WTC11 (cell line): ENCODE measurements around the gene MSS51. TPM values are rescaled to one million over a fixed set of nuclear protein-coding genes. Genes with fewer than 3 reads are reported as not detected.

Experiments
- ATAC-seq: fragments of 200-7000 bp; cut with Tn5 transposase; 2 replicates; pipeline ENCODE4 v1.10.0; 2021; ENCODE audit warnings: mild to moderate bottlenecking, moderate library complexity
- CTCF ChIA-PET: fragments of 300-600 bp; sonication (Branson Sonifier 250); formaldehyde crosslinking; loops from one replicate; lab custom pipeline; 2021; ENCODE audit warnings: antibody characterized with exemption; lab: Charles Lee
- POLR2A ChIA-PET: fragments of 350-600 bp; sonication (Branson Sonifier 250); formaldehyde crosslinking; loops from one replicate; lab custom pipeline; 2021; ENCODE audit warnings: antibody characterized with exemption; lab: Charles Lee
- DNase-seq: peaks from one replicate; pipeline ENCODE4 v3.0.0; 2021; ENCODE audit warnings: low spot score
- H3K27ac Mint-ChIP-seq: 2 replicates; pipeline ENCODE4 v1.8.0; 2021; ENCODE audit warnings: mixed read lengths
- H3K27me3 Mint-ChIP-seq: 2 replicates; pipeline ENCODE4 v1.8.0; 2021; ENCODE audit warnings: low read depth, mild to moderate bottlenecking, moderate library complexity, mixed read lengths
- H3K36me3 Mint-ChIP-seq: 2 replicates; pipeline ENCODE4 v1.8.0; 2021; ENCODE audit warnings: mixed read lengths
- H3K4me1 Mint-ChIP-seq: 2 replicates; pipeline ENCODE4 v1.8.0; 2022; ENCODE audit warnings: mixed read lengths
- H3K4me3 Mint-ChIP-seq: 2 replicates; pipeline ENCODE4 v1.8.0; 2021; ENCODE audit warnings: mild to moderate bottlenecking, moderate library complexity, mixed read lengths
- H3K9me3 Mint-ChIP-seq: 2 replicates; pipeline ENCODE4 v1.8.0; 2021; ENCODE audit warnings: mixed read lengths
- CREB1 ChIP-seq: sonication (generic); formaldehyde crosslinking; IDR thresholded peaks from 2 replicates; pipeline ENCODE4 v1.8.0; 2023; ENCODE audit warnings: mild to moderate bottlenecking, missing genetic modification reagents
- ELF4 ChIP-seq: sonication (generic); formaldehyde crosslinking; IDR thresholded peaks from 2 replicates; pipeline ENCODE4 v1.8.1; 2022; ENCODE audit warnings: low read depth, mild to moderate bottlenecking, moderate library complexity, missing genetic modification reagents
- EMX1 ChIP-seq: fragments of 250-450 bp; sonication (Bioruptor Pico); IDR thresholded peaks from 2 replicates; pipeline ENCODE4 v1.8.0; 2021; ENCODE audit warnings: mild to moderate bottlenecking
- FOXP1 ChIP-seq: sonication (generic); formaldehyde crosslinking; IDR thresholded peaks from 2 replicates; pipeline ENCODE4 v1.8.0; 2022; ENCODE audit warnings: missing genetic modification reagents, mild to moderate bottlenecking, moderate library complexity, borderline replicate concordance
- GABPB1 ChIP-seq: sonication (generic); formaldehyde crosslinking; IDR thresholded peaks from 2 replicates; pipeline ENCODE4 v1.8.1; 2023; ENCODE audit warnings: mild to moderate bottlenecking, missing genetic modification reagents
- KAT7 ChIP-seq: sonication (generic); formaldehyde crosslinking; IDR thresholded peaks from 2 replicates; pipeline ENCODE4 v1.8.1; 2023; ENCODE audit warnings: missing genetic modification reagents, mild to moderate bottlenecking, borderline replicate concordance
- NFATC4 ChIP-seq: fragments of 250-450 bp; sonication (Bioruptor Pico); IDR thresholded peaks from 2 replicates; pipeline ENCODE4 v1.9.0; 2021; ENCODE audit warnings: mild to moderate bottlenecking
- RELA ChIP-seq: sonication (generic); formaldehyde crosslinking; IDR thresholded peaks from 2 replicates; pipeline ENCODE4 v1.8.1; 2022; ENCODE audit warnings: missing genetic modification reagents, mild to moderate bottlenecking, borderline replicate concordance
- RORB ChIP-seq: fragments of 250-450 bp; sonication (Bioruptor Pico); IDR thresholded peaks from 2 replicates; pipeline ENCODE4 v1.9.0; 2021; ENCODE audit warnings: mild to moderate bottlenecking
- USF2 ChIP-seq: sonication (generic); formaldehyde crosslinking; IDR thresholded peaks from 2 replicates; pipeline ENCODE4 v1.8.1; 2023; ENCODE audit warnings: mild to moderate bottlenecking, missing genetic modification reagents, moderate library complexity
- ZNF219 ChIP-seq: sonication (generic); formaldehyde crosslinking; IDR thresholded peaks from 2 replicates; pipeline ENCODE4 v1.8.0; 2023; ENCODE audit warnings: missing genetic modification reagents, mild to moderate bottlenecking, borderline replicate concordance
- ZNF317 ChIP-seq: sonication (generic); formaldehyde crosslinking; IDR thresholded peaks from 2 replicates; pipeline ENCODE4 v1.8.1; 2023; ENCODE audit warnings: low read depth, mild to moderate bottlenecking, moderate library complexity, missing genetic modification reagents, borderline replicate concordance
- total RNA-seq: library from RNA; stranded (reverse); gene quantifications from 3 replicates; pipeline ENCODE4 v1.2.3, GENCODE V29; 2021
- TF ChIP-seq, protein P1 (sequence below): sonication (generic); formaldehyde crosslinking; IDR thresholded peaks from 2 replicates; pipeline ENCODE4 v1.8.0; 2022; ENCODE audit warnings: mild to moderate bottlenecking, missing genetic modification reagents
- TF ChIP-seq, protein P2 (sequence below): sonication (generic); formaldehyde crosslinking; IDR thresholded peaks from 2 replicates; pipeline ENCODE4 v1.8.1; 2022; ENCODE audit warnings: mild to moderate bottlenecking, missing genetic modification reagents, moderate library complexity, borderline replicate concordance
- TF ChIP-seq, protein P3 (sequence below): sonication (generic); formaldehyde crosslinking; IDR thresholded peaks from 2 replicates; pipeline ENCODE4 v1.8.1; 2023; ENCODE audit warnings: mild to moderate bottlenecking, missing genetic modification reagents
- TF ChIP-seq, protein P4 (sequence below): sonication (generic); formaldehyde crosslinking; IDR thresholded peaks from 2 replicates; pipeline ENCODE4 v1.8.1; 2023; ENCODE audit warnings: mild to moderate bottlenecking, missing genetic modification reagents, moderate library complexity

MSS51 gene
- total RNA-seq, 1 experiment from 2014 or later = 3.0 TPM

DNA sequence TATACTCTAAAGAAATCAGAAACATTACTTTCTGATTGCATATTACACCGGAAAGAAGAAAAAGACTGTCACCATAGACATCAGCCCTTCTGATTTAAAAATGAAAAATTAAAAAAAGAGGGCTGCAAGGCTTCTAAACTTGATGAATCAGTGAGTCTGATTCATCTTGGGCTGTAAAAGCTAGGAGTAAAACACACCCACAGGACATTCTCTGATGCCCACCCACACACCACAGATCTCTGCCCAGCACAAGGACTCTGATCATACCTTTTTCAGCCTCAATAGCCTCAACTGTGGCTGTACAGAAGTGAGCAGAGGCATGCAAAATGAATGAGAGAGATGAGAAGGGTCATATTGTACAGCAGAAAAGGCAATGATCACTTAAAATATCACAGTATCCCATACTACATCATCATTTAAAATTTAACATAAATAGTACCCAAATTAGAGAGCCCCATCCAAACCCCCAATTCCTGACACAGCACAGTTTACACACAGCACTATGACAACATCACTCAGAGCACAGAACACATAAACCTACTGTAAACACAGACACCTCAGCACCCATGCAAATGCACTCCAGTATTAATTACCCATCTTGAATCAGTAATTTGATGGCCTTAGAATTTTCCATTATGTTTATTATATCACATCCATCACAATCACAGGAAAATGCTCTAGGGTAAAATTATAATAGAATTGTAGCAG lies 6.4 kb upstream of the MSS51 start:
- ATAC-seq (no peak), DNase-seq (no peak)
- Mint-ChIP-seq H3K9me3 (no peaks in the 10 kb centered on the region), H3K4me3 (no peak overlapping the region), H3K36me3 (peaks cover 3% of the 10 kb centered on the region), H3K27me3 (no peaks in the 10 kb centered on the region), H3K4me1 (no peaks in the 10 kb centered on the region), H3K27ac (no peak overlapping the region)
- TF ChIP-seq GABPB1 (CRISPR knock-in tag) (no peak), RELA (CRISPR knock-in tag) (no peak), KAT7 (no peak), EMX1 (no peak)
- ChIA-PET CTCF (no interaction called here), POLR2A (no interaction called here)

- ChIA-PET CTCF (no interaction called here), POLR2A (no interaction called here)
- H3K27ac Mint-ChIP-seq = no peak overlapping the region
- no peaks in the 10 kb centered on the region for H3K9me3 Mint-ChIP-seq
- ATAC-seq (no peak), DNase-seq (no peak)
- TF ChIP-seq, protein P1, sequence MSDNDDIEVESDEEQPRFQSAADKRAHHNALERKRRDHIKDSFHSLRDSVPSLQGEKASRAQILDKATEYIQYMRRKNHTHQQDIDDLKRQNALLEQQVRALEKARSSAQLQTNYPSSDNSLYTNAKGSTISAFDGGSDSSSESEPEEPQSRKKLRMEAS (CRISPR knock-in tag) = no peak
- TF ChIP-seq ZNF219 (CRISPR knock-in tag) (no peak), ELF4 (no peak)
- TF ChIP-seq, protein P2, sequence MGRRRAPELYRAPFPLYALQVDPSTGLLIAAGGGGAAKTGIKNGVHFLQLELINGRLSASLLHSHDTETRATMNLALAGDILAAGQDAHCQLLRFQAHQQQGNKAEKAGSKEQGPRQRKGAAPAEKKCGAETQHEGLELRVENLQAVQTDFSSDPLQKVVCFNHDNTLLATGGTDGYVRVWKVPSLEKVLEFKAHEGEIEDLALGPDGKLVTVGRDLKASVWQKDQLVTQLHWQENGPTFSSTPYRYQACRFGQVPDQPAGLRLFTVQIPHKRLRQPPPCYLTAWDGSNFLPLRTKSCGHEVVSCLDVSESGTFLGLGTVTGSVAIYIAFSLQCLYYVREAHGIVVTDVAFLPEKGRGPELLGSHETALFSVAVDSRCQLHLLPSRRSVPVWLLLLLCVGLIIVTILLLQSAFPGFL = no peak
- TF ChIP-seq, protein P3, sequence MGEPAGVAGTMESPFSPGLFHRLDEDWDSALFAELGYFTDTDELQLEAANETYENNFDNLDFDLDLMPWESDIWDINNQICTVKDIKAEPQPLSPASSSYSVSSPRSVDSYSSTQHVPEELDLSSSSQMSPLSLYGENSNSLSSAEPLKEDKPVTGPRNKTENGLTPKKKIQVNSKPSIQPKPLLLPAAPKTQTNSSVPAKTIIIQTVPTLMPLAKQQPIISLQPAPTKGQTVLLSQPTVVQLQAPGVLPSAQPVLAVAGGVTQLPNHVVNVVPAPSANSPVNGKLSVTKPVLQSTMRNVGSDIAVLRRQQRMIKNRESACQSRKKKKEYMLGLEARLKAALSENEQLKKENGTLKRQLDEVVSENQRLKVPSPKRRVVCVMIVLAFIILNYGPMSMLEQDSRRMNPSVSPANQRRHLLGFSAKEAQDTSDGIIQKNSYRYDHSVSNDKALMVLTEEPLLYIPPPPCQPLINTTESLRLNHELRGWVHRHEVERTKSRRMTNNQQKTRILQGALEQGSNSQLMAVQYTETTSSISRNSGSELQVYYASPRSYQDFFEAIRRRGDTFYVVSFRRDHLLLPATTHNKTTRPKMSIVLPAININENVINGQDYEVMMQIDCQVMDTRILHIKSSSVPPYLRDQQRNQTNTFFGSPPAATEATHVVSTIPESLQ (CRISPR knock-in tag) = no peak
- no peaks in the 10 kb centered on the region for H3K4me1 Mint-ChIP-seq
- H3K27me3 Mint-ChIP-seq = no peaks in the 10 kb centered on the region
- no peak overlapping the region for H3K4me3 Mint-ChIP-seq
- no peaks in the 10 kb centered on the region for H3K36me3 Mint-ChIP-seq
These were observed 5.7 kb upstream of the MSS51 start for GRCh38 chr10:73439055-73439454.

DNA sequence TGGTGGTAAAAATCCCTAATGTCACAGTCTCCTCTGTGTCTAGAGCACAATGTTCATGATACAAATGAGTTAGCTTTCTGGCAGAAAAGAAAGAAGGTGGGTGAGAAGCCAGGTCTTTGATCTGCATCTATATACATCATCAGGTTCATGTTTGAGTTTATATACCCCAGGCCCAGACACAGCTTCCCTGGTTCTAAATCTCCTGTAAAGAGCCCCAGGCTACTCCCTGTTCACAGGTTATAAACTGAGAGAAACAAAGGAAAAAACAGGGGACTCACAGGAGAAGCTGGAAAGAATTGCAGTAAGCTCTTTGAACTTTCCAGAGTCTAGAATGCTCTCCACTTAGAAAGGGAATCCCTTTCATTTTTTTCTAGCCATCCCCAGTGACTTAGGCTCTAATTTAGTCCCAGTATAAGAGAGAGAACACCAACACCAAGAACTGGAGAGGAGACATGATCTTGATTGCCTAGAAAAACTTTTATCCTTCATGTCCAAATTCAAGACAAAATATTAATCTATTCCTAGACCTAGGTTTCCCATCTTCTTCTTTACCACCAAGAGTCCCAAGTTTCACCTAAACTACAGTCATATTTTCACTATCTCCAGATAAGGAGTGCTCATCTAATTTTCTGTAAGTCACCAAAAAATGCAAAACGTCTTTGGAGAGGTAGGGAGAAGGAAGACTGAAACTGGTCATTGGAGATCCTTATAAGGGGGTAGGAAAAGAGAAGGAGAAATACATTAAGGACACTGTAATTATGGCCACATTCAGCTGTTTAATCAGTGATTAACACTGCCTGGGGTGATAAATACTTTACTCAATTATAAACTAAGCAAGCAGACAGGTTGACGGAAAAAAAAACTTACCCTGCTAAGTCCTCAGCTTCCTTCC lies 469 bp downstream of the MSS51 start:
- no peaks in the 10 kb centered on the region for H3K27me3 Mint-ChIP-seq
- no peak for DNase-seq
- ATAC-seq = no peak
- POLR2A ChIA-PET = no interaction called here
- TF ChIP-seq USF2 (CRISPR knock-in tag) (no peak), NFATC4 (CRISPR knock-in tag) (no peak), FOXP1 (CRISPR knock-in tag) (no peak), GABPB1 (CRISPR knock-in tag) (no peak), ZNF317 (CRISPR knock-in tag) (no peak), CREB1 (CRISPR knock-in tag) (no peak), RORB (CRISPR knock-in tag) (no peak)
- TF ChIP-seq, protein P1 (CRISPR knock-in tag) = no peak
- TF ChIP-seq, protein P4, sequence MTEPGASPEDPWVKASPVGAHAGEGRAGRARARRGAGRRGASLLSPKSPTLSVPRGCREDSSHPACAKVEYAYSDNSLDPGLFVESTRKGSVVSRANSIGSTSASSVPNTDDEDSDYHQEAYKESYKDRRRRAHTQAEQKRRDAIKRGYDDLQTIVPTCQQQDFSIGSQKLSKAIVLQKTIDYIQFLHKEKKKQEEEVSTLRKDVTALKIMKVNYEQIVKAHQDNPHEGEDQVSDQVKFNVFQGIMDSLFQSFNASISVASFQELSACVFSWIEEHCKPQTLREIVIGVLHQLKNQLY = no peak
- TF ChIP-seq, all 79 proteins: peak for 0
- no peak overlapping the region for H3K4me3 Mint-ChIP-seq
- H3K27ac Mint-ChIP-seq = no peak overlapping the region
- H3K36me3 Mint-ChIP-seq = peaks cover under 1% of the 10 kb centered on the region; the same call in 1 of the 2 replicates
- CTCF ChIA-PET = no interaction called here
- H3K4me1 Mint-ChIP-seq = 0 out of 2 replicates have a peak, but pooled peaks cover 3% of the 10 kb centered on the region
- no peaks in the 10 kb centered on the region for H3K9me3 Mint-ChIP-seq
